DND-41 (cell line): ENCODE measurements around the gene NUP153.

Experiments used
- CTCF ChIP-seq: IDR thresholded peaks from 2 replicates; pipeline ENCODE4 v1.5.1; 2012; ENCODE audit warnings: borderline replicate concordance, low read length, moderate library complexity, mild to moderate bottlenecking; ENCODE audit not compliant: poor library complexity, severe bottlenecking; ENCODE audit errors: extremely low read depth
- EZH2 ChIP-seq: IDR thresholded peaks from 3 replicates; pipeline ENCODE4 v1.6.1; 2012; ENCODE audit warnings: borderline replicate concordance, low read depth, mild to moderate bottlenecking, moderate library complexity, low read length, inconsistent platforms; ENCODE audit not compliant: severe bottlenecking

GRCh38 chr6:17638212-17638715 lies 68.5 kb downstream of the NUP153 start:
- no peak for TF ChIP-seq EZH2
- no peak for TF ChIP-seq CTCF
